ENCODE data around the gene TMEM132C.

Gene TMEM132C

DNA sequence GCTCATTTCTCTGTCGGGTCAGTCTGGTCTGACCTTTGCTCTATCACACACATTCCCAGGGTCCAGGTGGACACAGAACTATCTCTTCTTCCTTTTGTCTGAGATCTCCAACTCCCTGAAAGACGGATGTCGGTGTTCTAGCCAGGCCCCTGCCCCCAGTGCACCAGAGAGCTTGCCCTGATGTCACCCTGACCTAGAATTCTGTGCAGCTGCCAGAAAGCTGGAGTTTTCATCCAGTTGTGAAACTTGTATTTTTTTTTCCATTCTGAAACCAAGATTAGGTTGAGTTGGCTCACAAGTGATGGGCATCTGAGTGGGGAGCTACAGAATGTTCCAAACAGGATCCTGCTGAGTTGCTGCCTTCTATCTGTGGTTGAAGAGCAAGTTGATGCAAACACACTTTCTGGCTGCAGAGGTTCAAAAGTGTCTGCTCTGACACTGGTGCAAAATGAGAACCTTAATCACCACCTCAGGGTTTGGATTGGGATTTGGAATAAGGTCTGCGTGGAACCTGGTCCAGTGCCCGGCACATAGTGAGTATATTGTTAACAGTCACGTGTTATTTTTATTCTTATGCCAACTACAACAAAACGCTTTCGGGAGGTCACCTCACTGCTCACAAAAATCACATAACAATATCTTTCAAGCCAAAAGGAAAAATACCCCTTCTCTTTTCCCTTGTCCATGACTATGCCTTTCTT lies 345.3 kb downstream of the TMEM132C start:
- FAIRE-seq (no peak), DNase-seq (ENCODE audit: insufficient read length, low spot score) (no peak)
- no peak for TF ChIP-seq PAX5 (IDR thresholded peaks at IDR 0.05; ENCODE audit: insufficient read depth, low read length, severe bottlenecking)
- TF ChIP-seq TAF1 (IDR thresholded peaks at IDR 0.05; ENCODE audit: low read depth, low read length) = no peak
- no peak for TF ChIP-seq POLR2A (IDR thresholded peaks at IDR 0.05; ENCODE audit: low read depth, low read length)
- TF ChIP-seq POLR2AphosphoS5 (IDR thresholded peaks at IDR 0.05; ENCODE audit: low read depth, low read length) = no peak
- TF ChIP-seq POU2F2 (IDR thresholded peaks at IDR 0.05; ENCODE audit: low read depth, low read length) = no peak
- TF ChIP-seq SPI1 (IDR thresholded peaks at IDR 0.05; ENCODE audit: low read depth, low read length) = no peak

DNA sequence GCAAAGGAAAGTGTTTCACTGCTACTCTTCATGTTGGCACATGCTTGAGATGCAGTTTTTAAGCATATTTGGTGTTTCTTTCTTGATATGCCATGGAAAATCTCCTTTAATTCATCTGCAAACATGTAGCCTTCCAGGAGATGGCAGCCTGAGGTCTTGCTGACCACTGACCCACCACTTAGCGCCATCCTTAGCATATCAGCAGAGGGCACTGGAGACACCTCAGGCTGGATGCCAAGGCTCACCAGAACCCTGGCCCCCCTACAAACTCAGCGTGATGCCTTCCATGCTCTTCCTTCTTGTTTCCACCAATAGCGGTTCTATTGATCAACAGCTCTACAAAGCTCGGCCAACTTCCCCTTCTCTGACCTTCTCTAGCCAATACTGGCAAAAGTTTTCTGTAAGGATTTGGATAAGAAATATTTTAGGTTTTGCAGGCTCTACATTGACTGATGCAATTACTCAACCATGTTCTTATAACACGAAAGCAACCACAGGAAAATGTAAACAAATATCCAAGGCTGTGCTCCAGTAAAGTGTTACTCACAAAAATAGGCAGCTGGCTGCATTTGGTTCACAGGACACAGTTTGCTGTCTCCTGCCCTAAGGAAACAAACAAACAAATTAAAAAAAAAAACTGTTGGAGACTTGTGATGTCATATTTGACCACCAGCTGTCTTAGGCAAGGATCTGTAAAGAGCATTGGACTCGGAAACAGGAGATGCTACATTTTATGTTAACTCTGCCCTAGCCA lies 347.0 kb downstream of the TMEM132C start:
- FAIRE-seq (no peak), DNase-seq (ENCODE audit: insufficient read length, low spot score) (no peak)
- TF ChIP-seq TAF1 (IDR thresholded peaks at IDR 0.05; ENCODE audit: low read depth, low read length) = no peak
- no peak for TF ChIP-seq PAX5 (IDR thresholded peaks at IDR 0.05; ENCODE audit: insufficient read depth, low read length, severe bottlenecking)
- TF ChIP-seq POLR2A (IDR thresholded peaks at IDR 0.05; ENCODE audit: low read depth, low read length) = no peak
- TF ChIP-seq POLR2AphosphoS5 (IDR thresholded peaks at IDR 0.05; ENCODE audit: low read depth, low read length) = no peak
- TF ChIP-seq POU2F2 (IDR thresholded peaks at IDR 0.05; ENCODE audit: low read depth, low read length) = no peak
- no peak for TF ChIP-seq SPI1 (IDR thresholded peaks at IDR 0.05; ENCODE audit: low read depth, low read length)

GRCh38 chr12:128617304-128617833 lies 350.4 kb downstream of the TMEM132C start:
- no peak for TF ChIP-seq POLR2A (IDR thresholded peaks at IDR 0.05; ENCODE audit: low read depth, low read length)
- TF ChIP-seq SPI1 (IDR thresholded peaks at IDR 0.05; ENCODE audit: low read depth, low read length) = no peak
- TF ChIP-seq POLR2AphosphoS5 (IDR thresholded peaks at IDR 0.05; ENCODE audit: low read depth, low read length) = no peak
- no peak for TF ChIP-seq PAX5 (IDR thresholded peaks at IDR 0.05; ENCODE audit: insufficient read depth, low read length, severe bottlenecking)
- no peak for FAIRE-seq

DNA sequence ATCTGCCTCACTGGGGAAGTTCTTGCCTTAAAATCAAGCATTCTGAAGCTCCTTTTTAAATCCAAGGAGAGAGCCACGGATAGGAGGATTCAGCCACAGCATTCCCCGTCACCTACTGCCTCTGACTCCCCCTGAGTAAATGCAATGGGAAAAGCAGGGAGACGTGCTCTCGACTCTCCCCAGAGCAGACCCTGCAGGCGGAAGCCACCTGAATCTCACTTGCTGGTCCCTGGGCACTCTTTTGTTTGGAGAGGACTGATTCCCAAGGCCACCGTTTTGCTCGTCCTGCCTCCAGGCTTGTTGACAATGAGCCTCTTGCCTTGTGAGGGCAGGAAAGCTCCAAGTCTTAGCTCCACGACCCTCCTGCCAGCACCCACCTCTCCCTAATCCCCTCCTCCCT lies 352.3 kb downstream of the TMEM132C start:
- TF ChIP-seq POLR2AphosphoS5 (IDR thresholded peaks at IDR 0.05; ENCODE audit: low read depth, low read length) (no peak), PAX5 (IDR thresholded peaks at IDR 0.05; ENCODE audit: insufficient read depth, low read length, severe bottlenecking) (no peak), POU2F2 (IDR thresholded peaks at IDR 0.05; ENCODE audit: low read depth, low read length) (no peak)
- DNase-seq (ENCODE audit: insufficient read length, low spot score) (no peak), FAIRE-seq (no peak)

More at GRCh38 chr12:128617304-128617833, 350.4 kb downstream of the TMEM132C start:
- no peak for DNase-seq (ENCODE audit: insufficient read length, low spot score)

- TF ChIP-seq POU2F2 (IDR thresholded peaks at IDR 0.05; ENCODE audit: low read depth, low read length) (no peak), POLR2AphosphoS5 (IDR thresholded peaks at IDR 0.05; ENCODE audit: low read depth, low read length) (no peak), TAF1 (IDR thresholded peaks at IDR 0.05; ENCODE audit: low read depth, low read length) (no peak), POLR2A (IDR thresholded peaks at IDR 0.05; ENCODE audit: low read depth, low read length) (no peak), PAX5 (IDR thresholded peaks at IDR 0.05; ENCODE audit: insufficient read depth, low read length, severe bottlenecking) (no peak), SPI1 (IDR thresholded peaks at IDR 0.05; ENCODE audit: low read depth, low read length) (no peak)
- no peak for DNase-seq (ENCODE audit: insufficient read length, low spot score)
- FAIRE-seq = no peak
Observed at GRCh38 chr12:128621304-128621703, 354.3 kb downstream of the TMEM132C start.

DNA sequence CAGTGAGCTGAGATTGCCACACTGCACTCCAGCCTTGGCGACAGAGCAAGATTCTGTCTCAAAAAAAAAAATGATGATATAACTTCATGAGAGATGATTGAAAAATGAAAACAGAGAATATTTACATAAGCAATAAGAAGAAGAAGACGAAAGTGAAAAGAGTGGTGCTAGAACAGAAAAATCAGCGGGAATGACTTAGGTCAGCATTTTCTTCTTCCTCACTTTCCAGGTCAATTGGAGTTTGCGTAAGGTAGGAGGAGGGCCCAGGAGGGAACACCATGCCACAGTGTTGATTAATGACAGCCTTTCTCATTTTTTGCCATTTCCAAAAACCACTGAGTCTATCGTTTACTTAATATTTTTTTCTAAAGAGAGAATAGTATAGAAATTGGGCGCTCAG lies 356.8 kb downstream of the TMEM132C start:
- DNase-seq (ENCODE audit: insufficient read length, low spot score) (no peak), FAIRE-seq (no peak)
- TF ChIP-seq POLR2AphosphoS5 (IDR thresholded peaks at IDR 0.05; ENCODE audit: low read depth, low read length) = no peak
- no peak for TF ChIP-seq TAF1 (IDR thresholded peaks at IDR 0.05; ENCODE audit: low read depth, low read length)
- TF ChIP-seq PAX5 (IDR thresholded peaks at IDR 0.05; ENCODE audit: insufficient read depth, low read length, severe bottlenecking) = no peak
- no peak for TF ChIP-seq POU2F2 (IDR thresholded peaks at IDR 0.05; ENCODE audit: low read depth, low read length)
- no peak for TF ChIP-seq POLR2A (IDR thresholded peaks at IDR 0.05; ENCODE audit: low read depth, low read length)
- TF ChIP-seq SPI1 (IDR thresholded peaks at IDR 0.05; ENCODE audit: low read depth, low read length) = no peak

GRCh38 chr12:128626808-128627320 lies 359.9 kb downstream of the TMEM132C start:
- DNase-seq (ENCODE audit: insufficient read length, low spot score) (no peak), FAIRE-seq (no peak)
- TF ChIP-seq POLR2A (IDR thresholded peaks at IDR 0.05; ENCODE audit: low read depth, low read length) (no peak), TAF1 (IDR thresholded peaks at IDR 0.05; ENCODE audit: low read depth, low read length) (no peak), POLR2AphosphoS5 (IDR thresholded peaks at IDR 0.05; ENCODE audit: low read depth, low read length) (no peak), POU2F2 (IDR thresholded peaks at IDR 0.05; ENCODE audit: low read depth, low read length) (no peak), SPI1 (IDR thresholded peaks at IDR 0.05; ENCODE audit: low read depth, low read length) (no peak), PAX5 (IDR thresholded peaks at IDR 0.05; ENCODE audit: insufficient read depth, low read length, severe bottlenecking) (no peak)

- no peak for FAIRE-seq
Observed at GRCh38 chr12:128627659-128628058, 360.7 kb downstream of the TMEM132C start.

DNA sequence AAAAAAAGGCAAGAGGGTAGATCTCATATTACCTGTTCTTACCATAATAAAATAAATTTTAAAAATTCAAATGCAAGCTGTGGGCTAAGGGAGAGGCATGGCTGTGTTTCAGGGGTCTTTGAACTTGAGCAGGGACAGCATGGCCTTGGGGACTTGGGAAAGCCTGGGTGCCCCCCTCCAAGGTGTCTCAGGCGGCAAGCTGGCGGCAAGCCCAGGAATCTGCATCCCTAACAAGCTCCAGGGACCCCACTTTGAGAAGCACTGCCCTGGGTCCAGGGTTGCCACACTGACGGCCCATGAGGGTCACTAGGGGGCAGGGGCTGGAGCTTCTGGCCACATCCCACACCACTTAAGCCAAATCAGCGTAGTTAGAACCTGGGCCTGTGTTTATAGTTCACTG lies 363.0 kb downstream of the TMEM132C start:
- no peak for DNase-seq (ENCODE audit: insufficient read length, low spot score)
- no peak for TF ChIP-seq TAF1 (IDR thresholded peaks at IDR 0.05; ENCODE audit: low read depth, low read length)
- TF ChIP-seq PAX5 (IDR thresholded peaks at IDR 0.05; ENCODE audit: insufficient read depth, low read length, severe bottlenecking) = no peak
- TF ChIP-seq SPI1 (IDR thresholded peaks at IDR 0.05; ENCODE audit: low read depth, low read length) = no peak
- TF ChIP-seq POLR2AphosphoS5 (IDR thresholded peaks at IDR 0.05; ENCODE audit: low read depth, low read length) = no peak
- TF ChIP-seq POU2F2 (IDR thresholded peaks at IDR 0.05; ENCODE audit: low read depth, low read length) = no peak
- TF ChIP-seq POLR2A (IDR thresholded peaks at IDR 0.05; ENCODE audit: low read depth, low read length) = no peak
- FAIRE-seq = no peak

More at GRCh38 chr12:128627659-128628058, 360.7 kb downstream of the TMEM132C start:
- no peak for DNase-seq (ENCODE audit: insufficient read length, low spot score)
- TF ChIP-seq SPI1 (IDR thresholded peaks at IDR 0.05; ENCODE audit: low read depth, low read length) = no peak
- TF ChIP-seq POLR2AphosphoS5 (IDR thresholded peaks at IDR 0.05; ENCODE audit: low read depth, low read length) = no peak
- no peak for TF ChIP-seq POU2F2 (IDR thresholded peaks at IDR 0.05; ENCODE audit: low read depth, low read length)
- no peak for TF ChIP-seq POLR2A (IDR thresholded peaks at IDR 0.05; ENCODE audit: low read depth, low read length)
